ENCODE data around the gene PLCB1.

PLCB1 gene

GRCh38 chr20:8756410-8756809 lies 624.3 kb downstream of the PLCB1 start:
- no peak for DNase-seq

GRCh38 chr20:8757146-8757545 lies 625.1 kb downstream of the PLCB1 start:
- DNase-seq: no peak

- DNase-seq: no peak
Observed at GRCh38 chr20:8764344-8764962, 632.4 kb downstream of the PLCB1 start.

GRCh38 chr20:8766868-8767390 lies 634.9 kb downstream of the PLCB1 start:
- no peak for DNase-seq

- DNase-seq: no peak
Observed at GRCh38 chr20:8774412-8774811, 642.3 kb downstream of the PLCB1 start.

- no peak for DNase-seq
Observed at GRCh38 chr20:8777911-8778310, 645.8 kb downstream of the PLCB1 start.

GRCh38 chr20:8778387-8778786 lies 646.3 kb downstream of the PLCB1 start:
- DNase-seq: no peak

- no peak for DNase-seq
Observed at GRCh38 chr20:8780915-8781314, 648.8 kb downstream of the PLCB1 start.

GRCh38 chr20:8782804-8783203 lies 650.7 kb downstream of the PLCB1 start:
- DNase-seq: no peak

- no peak for DNase-seq
Observed at GRCh38 chr20:8783734-8784133, 651.7 kb downstream of the PLCB1 start.

- no peak for DNase-seq
Observed at GRCh38 chr20:8786383-8786782, 654.3 kb downstream of the PLCB1 start.

- DNase-seq: no peak
Observed at GRCh38 chr20:8787090-8787489, 655.0 kb downstream of the PLCB1 start.

GRCh38 chr20:8788275-8788674 lies 656.2 kb downstream of the PLCB1 start:
- no peak for DNase-seq

GRCh38 chr20:8788831-8789230 lies 656.8 kb downstream of the PLCB1 start:
- no peak for DNase-seq

- no peak for DNase-seq
Observed at GRCh38 chr20:8790442-8791074, 658.5 kb downstream of the PLCB1 start.

- no peak for DNase-seq
Observed at GRCh38 chr20:8795404-8795803, 663.3 kb downstream of the PLCB1 start.

- no peak for DNase-seq
Observed at GRCh38 chr20:8796088-8796660, 664.1 kb downstream of the PLCB1 start.

- no peak for DNase-seq
Observed at GRCh38 chr20:8798505-8798904, 666.4 kb downstream of the PLCB1 start.

- no peak for DNase-seq
Observed at GRCh38 chr20:8800089-8800488, 668.0 kb downstream of the PLCB1 start.

- no peak for DNase-seq
Observed at GRCh38 chr20:8801686-8802085, 669.6 kb downstream of the PLCB1 start.

GRCh38 chr20:8803065-8803464 lies 671.0 kb downstream of the PLCB1 start:
- no peak for DNase-seq

GRCh38 chr20:8803941-8804340 lies 671.9 kb downstream of the PLCB1 start:
- DNase-seq: no peak

GRCh38 chr20:8805737-8806442 lies 673.8 kb downstream of the PLCB1 start:
- no peak for DNase-seq

Measured in activated CD4-positive, CD25-positive, alpha-beta regulatory T cell treated with anti-CD3 and anti-CD28 coated beads, Interleukin-2, amount 50 U/mL, for 72 hours (primary cell).